Hematopoietic multipotent progenitor cell treated with erythropoietin and hydrocortisone succinate and interleukin-3 and kit ligand, for 4 days (in vitro differentiated cells): Measurements from ENCODE around the gene PHLDB1.
"Not testable (repeated sequence)": the region's sequence is repeated elsewhere in the genome, so short reads cannot be mapped to it uniquely, and the experiment has no call there.

Experiments
- DNase-seq: peaks from one replicate; pipeline ENCODE4 v3.0.0-alpha.2; 2015

PHLDB1 gene

DNA sequence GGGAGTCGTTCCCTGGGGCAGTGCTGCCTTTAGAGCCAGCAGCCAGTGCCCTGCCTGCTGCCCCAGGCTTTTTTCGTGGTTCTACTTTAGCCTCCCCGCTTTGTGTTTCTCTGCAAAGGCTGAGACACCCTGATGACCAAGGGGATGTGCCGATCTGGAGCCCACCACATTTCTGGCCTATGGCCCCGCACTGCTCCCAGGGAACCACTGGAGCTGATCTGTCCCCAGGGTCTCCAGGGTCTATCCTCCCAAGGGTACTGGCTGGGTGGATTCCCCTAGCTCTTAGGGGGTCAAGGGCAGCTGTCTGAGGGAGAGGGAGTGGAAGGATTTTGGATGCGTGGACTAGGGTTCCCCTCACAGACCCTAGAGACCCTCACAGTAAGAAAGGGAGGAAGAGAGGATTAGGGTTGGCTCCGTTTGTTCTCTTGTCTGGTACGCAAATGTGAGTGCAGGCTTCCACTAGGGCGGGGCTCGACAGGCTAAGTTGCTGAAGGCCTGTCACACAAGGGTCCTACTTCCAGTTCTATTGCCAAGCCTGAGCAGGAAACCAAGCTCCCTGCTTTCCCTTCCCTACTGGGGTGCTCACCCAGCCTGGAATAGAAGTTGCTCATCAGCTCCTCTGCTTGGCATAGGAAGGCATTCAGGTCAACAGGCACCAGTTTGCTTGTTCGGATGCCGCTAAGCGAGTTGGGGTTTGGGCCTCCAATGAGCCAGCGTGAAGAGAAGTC lies 52.7 kb downstream of the PHLDB1 start:
- no peak for DNase-seq

DNA sequence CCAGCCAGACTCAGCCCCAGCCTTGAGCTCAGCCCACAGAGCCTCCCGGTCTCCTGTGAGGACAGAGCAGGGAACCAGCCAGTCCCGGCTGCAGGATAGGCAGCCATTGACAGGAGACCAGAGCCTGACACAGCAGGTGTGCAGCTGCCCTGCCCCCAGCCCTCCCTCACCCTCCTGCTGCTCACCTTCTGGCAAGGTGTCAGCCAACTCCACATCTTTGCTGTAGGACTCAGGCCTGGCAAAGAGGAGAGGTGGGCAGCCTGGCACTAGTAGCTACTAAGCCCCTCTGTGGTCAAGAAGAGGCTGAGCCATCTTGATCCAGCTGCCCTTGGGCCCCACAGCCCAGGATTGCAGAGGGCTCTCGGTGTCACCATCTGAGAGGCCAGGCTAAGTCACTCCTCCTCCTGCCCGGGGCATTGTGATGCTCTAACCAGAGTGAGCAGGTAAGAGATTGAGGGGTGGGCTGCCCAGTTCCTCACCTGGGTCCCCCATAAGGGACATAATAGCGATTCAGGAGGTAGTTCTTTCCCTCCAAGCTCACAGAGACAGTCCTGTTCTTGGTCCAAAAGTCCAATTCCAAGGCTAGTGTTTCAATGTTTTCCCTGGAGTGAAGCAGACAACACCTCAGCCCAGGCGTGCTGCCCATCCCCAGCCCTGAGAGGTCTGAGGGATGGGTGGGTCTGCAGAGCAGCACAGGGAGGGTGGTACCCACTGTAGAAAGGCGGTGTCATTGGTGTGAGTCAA lies 53.4 kb downstream of the PHLDB1 start:
- no peak for DNase-seq

DNA sequence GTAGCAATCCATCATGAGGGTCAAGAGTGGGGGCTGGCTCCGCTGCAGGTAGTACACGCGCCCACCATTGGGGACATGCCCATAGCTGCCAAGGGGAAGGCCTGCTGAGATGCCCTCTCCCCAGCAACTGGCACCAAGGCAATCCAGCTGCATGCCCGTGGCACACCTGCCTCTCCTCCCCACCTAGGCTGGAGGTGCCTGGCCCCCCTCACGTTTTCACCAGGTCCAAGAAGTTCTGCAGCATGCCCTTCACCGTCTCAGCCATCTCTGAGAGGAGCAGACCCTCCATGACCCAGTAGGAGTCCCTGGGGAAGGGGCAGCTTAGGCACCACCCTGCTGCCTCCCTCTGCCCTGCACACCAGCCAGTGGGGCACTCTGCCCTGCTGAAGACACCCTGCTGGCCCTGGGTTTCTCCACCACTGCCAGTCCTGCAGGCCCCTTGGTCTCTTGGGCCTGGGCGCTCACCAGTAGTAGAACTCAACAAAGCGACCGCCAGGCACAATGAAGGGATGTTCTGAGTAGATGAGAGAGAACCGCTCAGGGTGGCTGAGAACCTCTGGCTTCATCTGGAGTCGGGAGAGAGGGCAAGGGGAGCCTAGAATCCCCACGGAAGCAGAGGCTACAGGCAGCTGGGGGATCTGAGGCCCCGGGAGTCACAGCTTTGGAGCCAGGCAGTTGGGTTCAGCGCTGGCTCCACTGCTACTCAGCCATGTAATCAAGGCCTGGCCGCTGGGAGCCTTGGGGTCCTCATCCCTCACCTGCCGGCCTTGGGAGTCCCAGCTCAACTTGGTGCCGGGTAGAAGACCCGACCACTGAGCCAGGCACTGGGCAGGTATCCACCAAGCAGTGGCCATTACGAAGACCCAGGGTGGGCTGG lies 54.2 kb downstream of the PHLDB1 start:
- no peak for DNase-seq

DNA sequence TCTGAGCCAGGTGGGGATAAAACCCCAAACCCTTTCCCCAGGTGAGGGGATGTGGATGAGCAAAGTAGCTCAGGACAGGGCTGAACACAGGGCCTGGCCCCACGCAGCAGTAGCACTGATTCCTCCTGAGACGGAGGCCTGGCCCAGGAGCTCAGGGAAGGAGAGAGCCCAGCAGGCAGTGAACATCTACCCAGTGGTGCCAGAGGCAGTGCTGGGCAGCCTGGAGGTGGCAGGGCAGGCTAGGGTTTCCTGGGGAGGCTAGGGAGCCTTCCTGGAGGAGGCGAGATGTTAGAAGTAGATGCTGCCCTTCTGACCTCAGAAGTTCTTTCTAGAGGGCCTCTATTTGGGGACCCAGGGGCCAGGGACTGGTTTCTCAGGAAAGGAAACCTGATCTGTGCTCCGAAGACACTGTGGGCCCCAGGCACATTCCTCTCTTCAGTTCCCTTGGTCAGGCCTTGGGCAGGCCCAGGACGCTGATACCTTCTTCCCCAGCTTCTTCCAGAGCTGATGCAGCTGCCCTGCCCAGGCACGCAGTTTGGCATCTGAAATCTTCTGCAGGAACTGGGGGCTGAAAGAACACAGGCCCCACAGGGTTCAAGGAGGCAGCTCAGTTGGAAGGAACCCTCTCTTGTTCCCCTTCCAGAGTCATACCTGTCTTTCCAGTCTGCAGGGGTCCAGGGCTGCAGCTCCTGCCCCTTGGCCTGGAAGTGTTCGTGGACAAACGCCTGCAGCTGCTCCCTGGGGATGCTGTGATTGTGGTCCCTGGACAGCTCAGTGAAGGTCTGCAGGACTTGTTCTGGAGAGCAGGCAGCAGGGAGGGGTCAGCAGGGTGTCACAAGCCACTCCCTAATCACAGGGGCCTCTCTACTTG lies 55.2 kb downstream of the PHLDB1 start:
- DNase-seq = no peak

DNA sequence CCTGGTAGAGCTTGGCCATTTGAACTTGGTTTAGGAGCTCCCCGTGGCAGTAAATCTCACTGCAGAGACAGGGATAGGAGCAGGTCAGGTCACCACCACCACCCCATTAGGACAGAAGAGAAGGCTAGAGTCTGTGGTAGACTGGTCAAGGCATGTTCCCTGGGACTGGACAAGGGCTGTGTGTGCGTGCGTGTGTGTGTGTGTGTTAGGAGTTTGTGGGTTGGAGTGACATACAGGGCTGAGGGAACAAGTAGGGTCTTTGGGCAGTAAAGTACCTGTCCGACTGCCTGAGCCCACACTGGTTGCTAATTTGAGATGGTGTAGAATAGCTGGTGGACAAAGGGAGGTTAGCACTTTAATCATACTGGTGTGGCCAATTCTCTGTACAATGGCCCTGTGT lies 56.0 kb downstream of the PHLDB1 start:
- DNase-seq = no peak

GRCh38 chr11:118663902-118664301 lies 56.5 kb downstream of the PHLDB1 start:
- no peak for DNase-seq

DNA sequence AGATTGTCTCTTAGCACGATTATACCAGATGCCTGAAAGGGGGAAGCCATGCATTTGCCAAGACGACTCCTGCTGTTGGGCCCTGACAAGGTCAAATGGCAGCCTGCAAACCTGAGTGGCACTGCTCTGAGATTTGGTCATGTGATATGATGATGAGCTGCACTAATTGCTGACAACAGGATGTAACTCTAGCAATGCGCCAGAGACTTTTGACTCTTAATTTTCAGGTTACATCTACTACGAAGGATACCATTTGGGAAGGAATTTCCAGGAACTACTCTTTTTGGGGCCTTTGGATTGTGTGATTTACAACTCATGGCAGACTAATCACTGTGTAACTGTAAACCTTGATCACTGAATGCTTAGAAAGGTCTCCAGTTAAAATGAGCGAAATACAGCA lies 59.0 kb downstream of the PHLDB1 start:
- DNase-seq = no peak

- no peak for DNase-seq
Measured at GRCh38 chr11:118670063-118670462, 62.6 kb downstream of the PHLDB1 start.

DNA sequence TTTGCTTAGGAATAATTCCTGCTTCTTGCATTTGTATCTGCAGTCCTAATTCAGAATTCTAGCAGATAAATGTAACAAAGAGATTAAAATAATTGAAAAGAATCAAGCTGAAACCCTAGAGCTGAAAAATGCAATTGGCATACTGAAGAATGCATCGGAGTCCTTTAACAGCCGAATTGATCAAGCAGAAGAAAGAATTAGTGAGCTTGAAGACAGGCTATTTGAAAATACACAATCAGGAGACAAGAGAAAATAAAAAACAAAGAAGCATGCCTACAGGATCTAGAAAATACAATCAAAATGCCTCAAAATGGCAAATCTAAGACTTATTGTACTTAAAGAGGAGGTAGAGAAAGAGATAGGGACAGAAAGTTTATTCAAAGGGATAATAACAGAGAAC lies 63.8 kb downstream of the PHLDB1 start:
- no peak for DNase-seq

- DNase-seq = peak; percentile 36
Measured at GRCh38 chr11:118672846-118673245, 65.4 kb downstream of the PHLDB1 start.

GRCh38 chr11:118673361-118674081 lies 66.1 kb downstream of the PHLDB1 start:
- DNase-seq = no peak

GRCh38 chr11:118674082-118674435 lies 66.6 kb downstream of the PHLDB1 start:
- no peak for DNase-seq

DNA sequence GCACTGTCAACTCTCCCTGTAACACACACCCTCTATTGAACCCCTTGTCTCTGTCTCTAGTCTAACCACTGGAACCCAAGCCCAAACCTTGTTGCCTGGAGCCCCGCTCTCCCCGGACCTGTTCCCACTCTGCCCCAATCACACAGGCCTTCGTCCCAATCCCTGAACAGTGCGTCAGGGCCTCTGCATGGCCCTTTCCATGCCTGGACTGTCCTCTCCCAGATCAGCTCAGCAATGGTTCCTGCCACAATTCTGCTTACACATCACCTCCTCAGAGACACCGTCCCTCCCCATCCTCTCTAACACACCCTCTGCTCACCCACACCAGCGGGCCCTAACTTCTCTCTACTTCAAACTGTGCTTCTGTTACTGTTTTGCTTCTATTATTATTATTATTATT lies 70.6 kb downstream of the PHLDB1 start:
- DNase-seq = no peak

- not testable (repeated sequence) for DNase-seq
Measured at GRCh38 chr11:118678908-118679307, 71.5 kb downstream of the PHLDB1 start.

GRCh38 chr11:118679483-118679882 lies 72.1 kb downstream of the PHLDB1 start, which contains the start of gene TREH:
TSS of gene TREH (minus strand) at chr11:118679650. CDS start at chr11:118679627, 23 bp downstream.
- no peak for DNase-seq

DNA sequence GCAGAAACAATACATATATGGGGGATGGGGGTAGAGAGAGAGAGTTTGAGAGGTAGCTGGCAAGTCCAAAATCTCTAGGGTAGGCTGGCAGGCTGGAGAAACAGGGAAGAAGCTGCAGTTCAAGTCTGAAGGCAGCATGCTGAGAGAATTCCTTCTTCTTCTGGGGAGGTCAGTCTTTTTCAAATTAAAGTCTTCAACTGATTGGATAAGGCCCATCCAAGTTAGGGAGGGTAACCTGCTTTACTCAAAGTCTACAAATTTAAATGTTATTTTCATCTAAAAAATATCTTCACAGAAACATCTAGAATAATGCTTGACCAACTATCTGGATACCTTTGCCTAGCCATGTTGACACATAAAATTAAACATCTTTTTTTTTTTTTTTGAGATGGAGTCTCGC lies 75.0 kb downstream of the PHLDB1 start:
- no peak for DNase-seq

GRCh38 chr11:118682939-118683338 lies 75.5 kb downstream of the PHLDB1 start:
- DNase-seq = not testable (repeated sequence)

GRCh38 chr11:118684187-118684586 lies 76.8 kb downstream of the PHLDB1 start:
- no peak for DNase-seq

DNA sequence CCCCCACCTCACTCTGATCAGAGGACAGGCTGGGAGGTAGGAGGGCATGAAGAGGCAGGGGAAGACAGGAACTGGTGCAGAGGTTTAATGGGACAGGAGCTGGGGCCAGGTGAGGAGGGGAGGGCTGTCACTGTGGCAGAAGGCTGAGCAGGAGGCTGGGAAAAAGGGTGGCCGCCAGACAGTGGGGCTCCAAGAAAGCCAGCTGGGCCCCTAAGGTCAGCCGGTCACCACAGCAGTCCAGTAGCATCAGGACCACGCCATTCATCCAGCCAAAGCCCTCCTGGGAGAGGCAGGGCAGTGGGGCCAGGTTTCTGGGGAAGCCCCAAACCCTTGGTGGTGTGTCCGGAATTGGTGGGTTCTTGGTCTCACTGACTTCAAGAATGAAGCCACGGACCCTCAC lies 80.5 kb downstream of the PHLDB1 start:
- no peak for DNase-seq

- peak; percentile 52 for DNase-seq
Measured at GRCh38 chr11:118688339-118688738, 80.9 kb downstream of the PHLDB1 start.

GRCh38 chr11:118688851-118689502 lies 81.6 kb downstream of the PHLDB1 start:
- no peak for DNase-seq
